ENCODE results near the gene MYO1D. TPM values are rescaled to one million over a fixed set of nuclear protein-coding genes. Genes with fewer than 3 reads are reported as not detected.

Gene MYO1D
- total and polyA plus RNA-seq, 2 donors (not counting 1 experiment from before 2014, with no cell fraction given) = 5.4 to 26.7 TPM

- Histone ChIP-seq H3K79me2 (ENCODE audit: control insufficient read depth, insufficient read depth, low read length) (no peaks in the 10 kb centered on the region), H3K4me2 (replicated peaks; ENCODE audit: low read depth, low read length, poor library complexity, severe bottlenecking) (no peak overlapping the region), H3K4me3 (ENCODE audit: control extremely low read depth in 1 of 5, extremely low read depth in 1 of 5, insufficient read depth in 1 of 5, low read depth in 2 of 5, low read length in 4 of 5) (no peak overlapping the region), H3K27me3 (replicated peaks in 1 of 4; ENCODE audit: control extremely low read depth in 1 of 4, control insufficient read depth in 3 of 4, insufficient read depth in 4 of 4, low read length in 3 of 4) (no peaks in the 10 kb centered on the region), H3K9ac (ENCODE audit: low read length) (no peak overlapping the region), H4K20me1 (ENCODE audit: control insufficient read depth, insufficient read depth, low read length, poor library complexity, severe bottlenecking) (no peaks in the 10 kb centered on the region), H3K9me3 (ENCODE audit: control extremely low read depth in 1 of 3, control insufficient read depth in 2 of 3, insufficient read depth in 1 of 3, low read length in 2 of 3) (peaks cover 0 to 2% (median 0%) of the 10 kb centered on the region in 3 donors), H2AFZ (ENCODE audit: insufficient read depth, low read depth, low read length, poor library complexity, severe bottlenecking) (no peak overlapping the region), H3K4me1 (ENCODE audit: control insufficient read depth in 2 of 2, insufficient read depth in 2 of 2, low read length in 2 of 2) (no peaks in the 10 kb centered on the region), H3K36me3 (replicated peaks in 1 of 2; ENCODE audit: control extremely low read depth in 1 of 2, control insufficient read depth in 1 of 2, extremely low read depth in 1 of 2, insufficient read depth in 2 of 2, low read length in 1 of 2) (no peaks in the 10 kb centered on the region), H3K27ac (ENCODE audit: low read length in 2 of 2) (no peak overlapping the region)
- H3K9me3 Mint-ChIP-seq (ENCODE audit: insufficient read depth) = no peaks in the 10 kb centered on the region
- H3K27ac Mint-ChIP-seq = no peak overlapping the region
- no peaks in the 10 kb centered on the region for H3K27me3 Mint-ChIP-seq
- ATAC-seq (ENCODE audit: low read depth) (no peak), DNase-seq (no peak)
- H3K4me1 Mint-ChIP-seq = peaks cover 7% of the 10 kb centered on the region
- no peak overlapping the region for H3K4me3 Mint-ChIP-seq
- ChIA-PET CTCF (no interaction called here), POLR2A (no interaction called here)
- intact Hi-C loops (cut with micrococcal nuclease) = no loop called here
- 100% methylated on average over 2 of the region's 16 CpGs for WGBS (ENCODE audit: insufficient coverage)
- TF ChIP-seq EZH2 (IDR thresholded peaks at IDR 0.05; ENCODE audit: borderline replicate concordance, insufficient read depth, low read depth, low read length, poor library complexity, severe bottlenecking) = no peak
- no peak for TF ChIP-seq CTCF (IDR thresholded peaks at IDR 0.05)
Observed at GRCh38 chr17:32684087-32684958, 192.6 kb downstream of the MYO1D start.

- H3K4me1 Mint-ChIP-seq = no peaks in the 10 kb centered on the region
- no peak overlapping the region for H3K4me3 Mint-ChIP-seq
- no CpG with 5 or more reads among the region's 3 CpGs for WGBS (ENCODE audit: insufficient coverage)
- Histone ChIP-seq H3K79me2 (ENCODE audit: control insufficient read depth, insufficient read depth, low read length) (no peaks in the 10 kb centered on the region), H3K9me3 (ENCODE audit: control extremely low read depth in 1 of 3, control insufficient read depth in 2 of 3, insufficient read depth in 1 of 3, low read length in 2 of 3) (peaks cover 0 to 16% (median 9%) of the 10 kb centered on the region in 3 donors), H3K4me3 (ENCODE audit: control extremely low read depth in 1 of 5, extremely low read depth in 1 of 5, insufficient read depth in 1 of 5, low read depth in 2 of 5, low read length in 4 of 5) (no peak overlapping the region), H3K36me3 (replicated peaks in 1 of 2; ENCODE audit: control extremely low read depth in 1 of 2, control insufficient read depth in 1 of 2, extremely low read depth in 1 of 2, insufficient read depth in 2 of 2, low read length in 1 of 2) (no peaks in the 10 kb centered on the region), H3K27me3 (replicated peaks in 1 of 4; ENCODE audit: control extremely low read depth in 1 of 4, control insufficient read depth in 3 of 4, insufficient read depth in 4 of 4, low read length in 3 of 4) (no peaks in the 10 kb centered on the region), H4K20me1 (ENCODE audit: control insufficient read depth, insufficient read depth, low read length, poor library complexity, severe bottlenecking) (no peaks in the 10 kb centered on the region), H2AFZ (ENCODE audit: insufficient read depth, low read depth, low read length, poor library complexity, severe bottlenecking) (no peak overlapping the region), H3K4me2 (replicated peaks; ENCODE audit: low read depth, low read length, poor library complexity, severe bottlenecking) (no peak overlapping the region), H3K9ac (ENCODE audit: low read length) (no peak overlapping the region), H3K4me1 (ENCODE audit: control insufficient read depth in 2 of 2, insufficient read depth in 2 of 2, low read length in 2 of 2) (no peaks in the 10 kb centered on the region), H3K27ac (ENCODE audit: low read length in 2 of 2) (no peak overlapping the region)
- intact Hi-C loops (cut with micrococcal nuclease) = no loop called here
- DNase-seq (no peak), ATAC-seq (ENCODE audit: low read depth) (no peak)
- POLR2A ChIA-PET = no interaction called here
- H3K9me3 Mint-ChIP-seq (ENCODE audit: insufficient read depth) = peaks cover 4% of the 10 kb centered on the region
- no peak overlapping the region for H3K27ac Mint-ChIP-seq
- no peaks in the 10 kb centered on the region for H3K27me3 Mint-ChIP-seq
- no peak for TF ChIP-seq CTCF (IDR thresholded peaks at IDR 0.05)
- TF ChIP-seq EZH2 (IDR thresholded peaks at IDR 0.05; ENCODE audit: borderline replicate concordance, insufficient read depth, low read depth, low read length, poor library complexity, severe bottlenecking) = no peak
- CTCF ChIA-PET = no interaction called here
Observed at GRCh38 chr17:32673964-32674363, 203.0 kb downstream of the MYO1D start.
